ENCODE results near the gene CNOT8.

CNOT8 gene

GRCh38 chr5:154844809-154845208 lies 13.6 kb upstream of the CNOT8 start:
- TF ChIP-seq REST (IDR thresholded peaks at IDR 0.05; ENCODE audit: low read depth) (no peak), ZBTB7A (IDR thresholded peaks at IDR 0.05; ENCODE audit: low read depth) (no peak), YY1 (IDR thresholded peaks at IDR 0.05; ENCODE audit: low read depth) (no peak), TCF12 (IDR thresholded peaks at IDR 0.05; ENCODE audit: low read depth) (no peak), USF1 (IDR thresholded peaks at IDR 0.05) (no peak), RAD21 (IDR thresholded peaks at IDR 0.05; ENCODE audit: low read depth) (no peak), TEAD4 (IDR thresholded peaks at IDR 0.05) (no peak), EGR1 (IDR thresholded peaks at IDR 0.05) (no peak), NFIC (IDR thresholded peaks at IDR 0.05) (no peak)

- TF ChIP-seq CREB1 (IDR thresholded peaks at IDR 0.05; ENCODE audit: low read depth) (no peak), USF1 (IDR thresholded peaks at IDR 0.05) (no peak), RAD21 (IDR thresholded peaks at IDR 0.05; ENCODE audit: low read depth) (no peak), TCF12 (IDR thresholded peaks at IDR 0.05; ENCODE audit: low read depth) (no peak), TAF1 (IDR thresholded peaks at IDR 0.05; ENCODE audit: low read depth) (no peak), TEAD4 (IDR thresholded peaks at IDR 0.05) (no peak), FOXM1 (IDR thresholded peaks at IDR 0.05; ENCODE audit: borderline replicate concordance, low read depth) (no peak), YY1 (IDR thresholded peaks at IDR 0.05; ENCODE audit: low read depth) (no peak), ZBTB7A (IDR thresholded peaks at IDR 0.05; ENCODE audit: low read depth) (no peak), EGR1 (IDR thresholded peaks at IDR 0.05) (no peak), EP300 (IDR thresholded peaks at IDR 0.05; ENCODE audit: borderline replicate concordance) (no peak), MAX (IDR thresholded peaks at IDR 0.05) (no peak), CEBPB (IDR thresholded peaks at IDR 0.05) (no peak), REST (IDR thresholded peaks at IDR 0.05; ENCODE audit: low read depth) (no peak), NFIC (IDR thresholded peaks at IDR 0.05) (no peak)
Observed at GRCh38 chr5:154849264-154849785, 9.1 kb upstream of the CNOT8 start.

- TF ChIP-seq CEBPB (IDR thresholded peaks at IDR 0.05) = no peak
Observed at GRCh38 chr5:154849791-154850201, 8.6 kb upstream of the CNOT8 start.

- TF ChIP-seq EGR1 (IDR thresholded peaks at IDR 0.05) (0 out of 2 replicates have a peak, but pooled peaks have one; percentile 33), CEBPB (IDR thresholded peaks at IDR 0.05) (no peak), ZBTB7A (IDR thresholded peaks at IDR 0.05; ENCODE audit: low read depth) (no peak), YY1 (IDR thresholded peaks at IDR 0.05; ENCODE audit: low read depth) (no peak), TAF1 (IDR thresholded peaks at IDR 0.05; ENCODE audit: low read depth) (peak; percentile 33; the same call in 1 of the 2 replicates), TEAD4 (IDR thresholded peaks at IDR 0.05) (no peak), MAX (IDR thresholded peaks at IDR 0.05) (peak; percentile 47; the same call in 1 of the 2 replicates), FOXM1 (IDR thresholded peaks at IDR 0.05; ENCODE audit: borderline replicate concordance, low read depth) (no peak), RAD21 (IDR thresholded peaks at IDR 0.05; ENCODE audit: low read depth) (no peak), CREB1 (IDR thresholded peaks at IDR 0.05; ENCODE audit: low read depth) (no peak), USF1 (IDR thresholded peaks at IDR 0.05) (peak; percentile 95), TCF12 (IDR thresholded peaks at IDR 0.05; ENCODE audit: low read depth) (no peak)
Observed at GRCh38 chr5:154850255-154851062, 8.0 kb upstream of the CNOT8 start, which contains the start of gene FAXDC2. Gene FAXDC2, minus strand, starts transcription at chr5:154850603. Its CDS starts 12,425 bp downstream, at chr5:154838178.

GRCh38 chr5:154851351-154851750 lies 7.1 kb upstream of the CNOT8 start:
- no peak for TF ChIP-seq USF1 (IDR thresholded peaks at IDR 0.05)
- no peak for TF ChIP-seq TAF1 (IDR thresholded peaks at IDR 0.05; ENCODE audit: low read depth)
- TF ChIP-seq RAD21 (IDR thresholded peaks at IDR 0.05; ENCODE audit: low read depth) = no peak
- no peak for TF ChIP-seq CEBPB (IDR thresholded peaks at IDR 0.05)
- no peak for TF ChIP-seq FOXM1 (IDR thresholded peaks at IDR 0.05; ENCODE audit: borderline replicate concordance, low read depth)
- TF ChIP-seq CREB1 (IDR thresholded peaks at IDR 0.05; ENCODE audit: low read depth) = no peak
- no peak for TF ChIP-seq TCF12 (IDR thresholded peaks at IDR 0.05; ENCODE audit: low read depth)
- no peak for TF ChIP-seq YY1 (IDR thresholded peaks at IDR 0.05; ENCODE audit: low read depth)
- no peak for TF ChIP-seq REST (IDR thresholded peaks at IDR 0.05; ENCODE audit: low read depth)
